ENCODE measurements around the gene PIH1D1.
A peak's percentile ranks its signal among the peaks of the same experiment; 100 is the strongest.

The PIH1D1 gene

GRCh38 chr19:49489601-49490167 is 38.1 kb upstream of the PIH1D1 start:
- DNase-seq (ENCODE audit: low read depth in 1 of 2, low spot score in 1 of 2): no peak
- TF ChIP-seq JUND (IDR thresholded peaks at IDR 0.05; ENCODE audit: low read depth): no peak
- in situ Hi-C loops (cut with HindIII; ENCODE audit: low pct_unique_long_range_greater_than_20kb, low sequenced_read_pairs): no loop called here

DNA sequence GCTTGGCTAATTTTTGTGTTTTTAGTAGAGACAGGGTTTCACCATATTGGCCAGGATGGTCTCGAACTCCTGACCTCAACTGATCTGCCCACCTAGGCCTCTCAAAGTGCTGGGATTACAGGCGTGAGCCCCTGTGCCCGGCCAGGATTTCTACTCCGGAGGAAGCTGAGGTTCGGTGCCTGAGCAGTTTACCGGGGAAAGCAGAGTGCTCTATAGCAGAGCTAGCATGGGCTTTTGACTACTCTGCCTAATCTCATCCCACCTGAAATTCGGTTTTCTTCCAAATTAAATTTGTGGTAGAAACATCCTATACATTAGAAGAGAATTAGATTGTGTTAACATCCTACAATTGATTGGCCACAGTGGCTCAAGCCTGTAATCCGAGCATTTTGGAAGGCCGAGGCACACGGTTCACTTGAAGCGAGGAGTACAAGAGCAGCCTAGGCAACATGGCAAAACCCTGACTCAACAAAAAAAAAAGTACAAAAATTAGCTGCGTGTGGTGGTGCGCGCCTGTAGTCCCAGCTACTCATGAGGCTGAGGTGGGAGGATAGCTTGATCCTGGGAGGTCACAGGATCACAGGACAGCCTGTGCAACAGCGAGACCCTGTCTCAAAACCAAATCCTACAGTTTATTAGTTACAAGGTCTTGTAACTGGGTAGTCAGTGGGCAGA is 37.4 kb upstream of the PIH1D1 start:
- no peak for DNase-seq (ENCODE audit: low read depth in 1 of 2, low spot score in 1 of 2)
- TF ChIP-seq JUND (IDR thresholded peaks at IDR 0.05; ENCODE audit: low read depth): no peak
- in situ Hi-C loops (cut with HindIII; ENCODE audit: low pct_unique_long_range_greater_than_20kb, low sequenced_read_pairs): no loop called here

GRCh38 chr19:49488046-49488862 is 36.6 kb upstream of the PIH1D1 start:
- DNase-seq (ENCODE audit: low read depth in 1 of 2, low spot score in 1 of 2): no peak
- in situ Hi-C loops (cut with HindIII; ENCODE audit: low pct_unique_long_range_greater_than_20kb, low sequenced_read_pairs): no loop called here
- TF ChIP-seq JUND (IDR thresholded peaks at IDR 0.05; ENCODE audit: low read depth): no peak

DNA sequence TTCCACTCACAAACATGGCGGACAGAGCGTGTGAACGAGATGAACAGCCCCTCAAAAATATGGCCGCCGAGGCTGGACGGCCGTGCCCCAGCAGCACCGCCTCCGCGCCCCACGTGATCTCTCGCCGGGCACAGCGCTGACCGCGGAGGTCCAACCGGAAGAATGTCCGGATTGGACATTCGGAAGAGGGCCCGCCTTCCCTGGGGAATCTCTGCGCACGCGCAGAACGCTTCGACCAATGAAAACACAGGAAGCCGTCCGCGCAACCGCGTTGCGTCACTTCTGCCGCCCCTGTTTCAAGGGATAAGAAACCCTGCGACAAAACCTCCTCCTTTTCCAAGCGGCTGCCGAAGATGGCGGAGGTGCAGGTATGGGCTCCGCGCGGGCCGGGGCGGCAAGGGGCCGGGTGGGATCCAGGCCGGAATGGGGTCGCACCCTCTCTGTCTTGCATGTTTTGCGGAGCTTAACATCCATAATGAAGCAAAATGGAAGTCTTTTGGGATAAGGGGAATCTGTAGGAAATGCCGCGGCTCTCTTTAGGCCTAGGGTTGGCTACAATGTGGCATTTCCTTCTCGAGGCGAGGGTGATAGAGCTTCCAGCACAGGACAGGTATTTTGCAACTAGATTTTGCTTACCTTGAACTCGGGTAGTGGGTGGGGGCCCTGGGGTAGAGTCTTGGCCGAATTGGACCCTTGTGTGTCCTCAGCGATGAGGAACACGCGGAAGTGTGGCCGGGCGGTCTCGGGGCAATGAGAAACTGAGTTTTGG is 35.8 kb upstream of the PIH1D1 start, which contains the start of gene RPL13A:
RPL13A (plus strand) TSS at position 332 of the 769 bp plus-strand sequence; CDS start at position 354, 22 bp downstream.
- DNase-seq (ENCODE audit: low read depth in 1 of 2, low spot score in 1 of 2): peak; percentile 83 to 99
- in situ Hi-C loops (cut with HindIII; ENCODE audit: low pct_unique_long_range_greater_than_20kb, low sequenced_read_pairs): no loop called here
- no peak; the same call in 1 of the 2 replicates for TF ChIP-seq JUND (IDR thresholded peaks at IDR 0.05; ENCODE audit: low read depth)

GRCh38 chr19:49486710-49487276 is 35.2 kb upstream of the PIH1D1 start:
- TF ChIP-seq JUND (IDR thresholded peaks at IDR 0.05; ENCODE audit: low read depth): no peak
- in situ Hi-C loops (cut with HindIII; ENCODE audit: low pct_unique_long_range_greater_than_20kb, low sequenced_read_pairs): no loop called here
- DNase-seq (ENCODE audit: low read depth in 1 of 2, low spot score in 1 of 2): no peak

GRCh38 chr19:49486232-49486631 is 34.6 kb upstream of the PIH1D1 start:
- in situ Hi-C loops (cut with HindIII; ENCODE audit: low pct_unique_long_range_greater_than_20kb, low sequenced_read_pairs): no loop called here
- no peak for DNase-seq (ENCODE audit: low read depth in 1 of 2, low spot score in 1 of 2)
- TF ChIP-seq JUND (IDR thresholded peaks at IDR 0.05; ENCODE audit: low read depth): no peak

DNA sequence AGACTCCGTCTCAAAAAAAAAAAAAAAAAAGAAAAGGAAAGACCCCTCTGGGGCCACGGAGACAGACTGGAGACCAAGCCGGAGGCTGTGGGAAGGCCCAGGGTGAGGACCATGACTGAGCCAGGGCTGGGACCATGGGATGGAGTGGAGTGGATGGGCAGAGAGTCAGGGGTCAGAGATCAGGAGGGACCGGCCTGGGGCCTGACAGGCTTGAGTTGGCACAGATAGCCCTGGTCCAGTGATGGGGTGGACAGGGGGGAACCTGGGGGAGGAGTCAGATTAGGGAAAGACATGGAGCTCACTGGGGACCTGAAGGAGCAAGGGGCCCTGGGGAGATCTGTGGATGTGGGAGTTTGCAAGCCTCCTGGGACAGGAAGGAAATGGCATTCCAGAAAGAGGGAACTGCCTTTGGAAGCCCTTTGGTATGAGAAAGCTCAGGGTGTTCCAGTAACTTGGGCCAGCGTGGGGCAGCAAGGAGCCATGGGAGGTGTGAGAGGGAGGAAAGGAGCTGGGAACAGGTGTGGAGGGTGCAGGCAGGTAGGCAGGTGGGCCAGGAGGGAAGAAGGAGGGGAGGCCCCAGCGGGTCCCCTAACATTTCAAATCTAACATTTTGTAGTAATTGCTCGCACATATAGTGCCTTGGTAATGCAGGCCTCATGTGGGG is 29.5 kb upstream of the PIH1D1 start:
- no peak for DNase-seq (ENCODE audit: low read depth in 1 of 2, low spot score in 1 of 2)
- TF ChIP-seq JUND (IDR thresholded peaks at IDR 0.05; ENCODE audit: low read depth): no peak
- in situ Hi-C loops (cut with HindIII; ENCODE audit: low pct_unique_long_range_greater_than_20kb, low sequenced_read_pairs): no loop called here

- DNase-seq (ENCODE audit: low read depth in 1 of 2, low spot score in 1 of 2): no peak
- in situ Hi-C loops (cut with HindIII; ENCODE audit: low pct_unique_long_range_greater_than_20kb, low sequenced_read_pairs): no loop called here
- no peak for TF ChIP-seq JUND (IDR thresholded peaks at IDR 0.05; ENCODE audit: low read depth)
Observed at GRCh38 chr19:49479975-49480628, 28.5 kb upstream of the PIH1D1 start.

- no peak for TF ChIP-seq JUND (IDR thresholded peaks at IDR 0.05; ENCODE audit: low read depth)
- DNase-seq (ENCODE audit: low read depth in 1 of 2, low spot score in 1 of 2): peak; percentile 38 to 60
- in situ Hi-C loops (cut with HindIII; ENCODE audit: low pct_unique_long_range_greater_than_20kb, low sequenced_read_pairs): no loop called here
Observed at GRCh38 chr19:49475995-49476880, 24.6 kb upstream of the PIH1D1 start.

GRCh38 chr19:49475191-49475917 is 23.7 kb upstream of the PIH1D1 start:
- TF ChIP-seq JUND (IDR thresholded peaks at IDR 0.05; ENCODE audit: low read depth): no peak
- DNase-seq (ENCODE audit: low read depth in 1 of 2, low spot score in 1 of 2): no peak
- in situ Hi-C loops (cut with HindIII; ENCODE audit: low pct_unique_long_range_greater_than_20kb, low sequenced_read_pairs): no loop called here
